Measurements from ENCODE around the gene CHCHD3.
"Not testable (repeated sequence)": the region's sequence is repeated elsewhere in the genome, so short reads cannot be mapped to it uniquely, and the experiment has no call there.

CHCHD3 gene

DNA sequence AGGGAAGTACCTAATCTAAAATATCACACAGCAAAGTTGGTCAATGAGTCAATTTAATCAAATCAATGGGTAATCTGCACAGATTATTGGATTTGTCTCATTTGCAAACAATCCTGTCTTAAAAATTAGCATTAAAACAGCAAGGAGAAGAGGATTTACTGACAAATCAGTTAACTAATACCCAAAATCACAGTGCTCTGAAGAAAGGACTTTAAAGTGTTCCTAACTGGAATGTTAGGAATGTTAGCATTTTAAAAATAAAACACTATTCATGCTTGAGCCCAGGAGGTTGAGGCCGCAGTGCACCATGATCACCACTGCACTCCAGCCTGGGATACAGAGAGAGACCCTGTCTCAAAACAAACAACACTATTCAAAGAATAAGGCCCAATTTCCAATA lies 83.1 kb downstream of the CHCHD3 start:
- DNase-seq, result no peak

DNA sequence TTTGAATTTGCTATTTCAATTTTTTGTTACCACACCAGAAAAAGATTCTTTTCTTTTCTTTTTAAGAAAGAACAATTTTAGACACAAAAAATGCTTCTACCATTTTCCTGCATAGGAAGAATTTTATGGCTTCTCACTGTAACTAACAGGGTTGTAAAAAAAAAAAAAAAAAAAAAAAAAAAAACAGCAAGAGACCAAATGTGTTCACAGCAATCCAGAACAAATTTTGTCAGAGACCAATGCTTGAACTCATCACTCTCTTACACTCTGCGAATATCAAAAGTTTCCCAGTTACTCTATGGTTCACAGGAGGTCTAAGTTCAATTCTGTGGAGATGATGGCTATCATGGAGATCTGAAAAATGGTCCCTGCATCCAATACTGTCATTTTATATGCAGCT lies 84.4 kb downstream of the CHCHD3 start:
- DNase-seq, result no peak

DNA sequence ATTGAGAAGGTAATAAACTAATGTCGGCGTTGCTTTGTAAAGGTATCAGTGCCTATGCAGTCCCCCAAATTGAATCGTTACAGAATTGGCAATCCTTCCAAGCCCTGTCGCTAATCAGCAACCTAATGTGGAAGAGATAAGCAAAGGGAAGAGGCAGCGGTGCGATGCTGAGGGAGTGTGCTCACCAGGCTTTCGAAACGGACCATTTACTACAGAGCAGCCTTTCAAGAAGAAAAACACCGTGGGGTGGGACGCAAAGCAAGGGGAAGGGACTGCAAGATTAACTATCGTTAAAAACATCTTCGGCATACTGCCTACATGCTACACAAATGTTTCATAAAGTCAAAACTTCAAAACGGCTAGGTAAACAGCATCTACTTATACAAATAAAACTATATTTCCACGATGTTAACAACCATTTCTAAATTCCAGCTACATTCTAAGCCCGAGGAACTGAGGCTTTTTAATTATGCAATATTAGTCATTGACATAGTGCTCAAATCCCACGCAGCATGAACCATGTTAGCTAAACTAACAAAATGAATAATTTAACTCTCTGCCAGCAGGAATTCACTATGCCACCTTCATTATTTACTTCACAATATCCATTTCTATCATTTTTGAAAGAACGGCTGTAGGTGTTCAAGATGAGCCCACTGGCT lies 85.2 kb downstream of the CHCHD3 start:
- DNase-seq, result no peak

DNA sequence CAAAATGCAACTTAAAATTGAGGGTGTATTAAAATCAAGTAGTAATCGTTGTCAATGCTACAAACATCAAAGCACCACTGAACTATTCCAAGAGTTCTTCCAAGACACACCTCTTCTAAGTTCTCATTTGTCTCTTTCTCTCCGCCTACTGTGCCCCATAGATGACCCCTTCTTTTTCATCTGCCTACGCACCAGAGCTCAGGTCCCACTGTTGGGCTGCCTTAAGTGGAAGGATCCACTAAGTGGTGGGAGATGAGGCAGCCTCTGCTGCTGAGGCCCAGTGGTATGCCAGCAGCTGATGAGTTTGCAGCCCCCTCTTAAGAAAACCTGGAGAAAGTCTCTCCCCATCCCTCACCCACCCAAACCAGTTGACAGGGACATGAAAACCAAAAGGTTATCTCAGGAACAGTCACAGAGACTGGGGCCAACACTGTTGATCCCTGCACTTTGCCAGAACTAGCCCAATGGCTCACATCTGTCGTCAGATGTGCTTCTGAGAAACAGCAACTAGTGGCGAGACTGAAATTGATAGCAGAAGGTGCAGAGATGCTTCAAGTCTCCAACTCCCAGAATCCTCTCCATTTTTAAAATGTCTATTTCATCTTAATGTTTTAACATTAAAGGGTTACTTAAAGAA lies 88.4 kb downstream of the CHCHD3 start:
- DNase-seq, result no peak

DNA sequence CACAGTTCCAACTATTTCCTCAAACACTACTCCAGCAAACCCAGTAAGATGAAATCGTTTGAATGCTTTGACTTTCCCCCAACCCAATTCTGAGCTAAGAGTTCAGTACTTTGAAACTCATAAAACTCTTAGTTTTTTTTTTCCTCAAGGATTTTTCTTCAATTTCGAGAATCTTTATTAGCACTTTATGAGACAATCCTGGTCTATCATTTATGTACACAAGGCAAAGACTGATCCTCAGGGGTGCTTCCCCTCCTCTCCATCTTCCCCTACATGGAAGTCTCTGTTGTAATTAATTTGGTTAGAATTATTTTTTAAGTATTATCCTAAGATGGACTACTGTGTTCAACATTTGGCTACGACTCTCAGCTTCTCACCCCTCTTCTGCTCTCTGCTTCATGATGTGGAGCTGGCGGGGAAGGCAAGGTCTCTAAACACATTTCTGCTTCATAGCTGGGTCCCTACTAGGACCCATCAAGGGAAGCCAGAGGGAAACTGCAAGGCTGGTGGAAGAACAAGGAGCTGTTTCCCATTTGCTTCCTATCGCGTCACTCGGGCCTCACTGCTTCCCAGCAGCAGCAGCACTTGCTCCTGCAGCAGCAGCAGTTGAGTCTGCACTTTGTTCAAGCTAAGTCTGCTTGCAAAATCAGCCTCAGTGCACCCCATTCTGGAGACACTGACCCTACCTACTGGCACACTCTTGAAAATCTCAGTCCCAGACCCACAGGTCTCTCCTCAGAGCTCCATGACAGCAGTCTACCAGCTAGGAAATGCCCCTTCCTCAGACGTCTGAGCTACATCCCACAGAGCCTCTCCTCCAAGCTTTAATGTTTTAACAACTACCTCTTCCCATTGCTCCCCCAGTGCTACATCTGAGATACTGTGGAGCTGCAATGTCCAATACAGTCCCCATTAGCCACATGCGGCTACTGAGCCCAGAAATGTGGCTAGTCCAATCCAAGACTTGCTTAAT lies 90.0 kb downstream of the CHCHD3 start:
- no peak for DNase-seq

DNA sequence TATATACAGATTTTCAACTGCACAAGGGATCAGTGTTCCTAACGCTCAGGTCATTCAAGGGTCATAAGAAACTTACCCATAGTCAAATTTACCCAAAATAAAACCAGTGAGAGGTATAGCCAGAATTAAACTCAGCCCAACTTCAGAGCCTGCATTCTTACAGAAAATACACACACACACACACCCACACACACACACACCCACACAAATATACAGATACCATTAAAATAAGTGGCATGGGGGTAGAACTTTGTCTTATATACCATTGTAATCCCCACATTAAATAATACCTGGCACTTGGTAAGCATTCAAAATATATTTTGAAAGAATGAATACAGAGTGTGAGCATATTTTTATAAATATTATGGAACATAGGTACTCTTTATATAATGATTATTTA lies 93.8 kb downstream of the CHCHD3 start:
- no peak for DNase-seq

DNA sequence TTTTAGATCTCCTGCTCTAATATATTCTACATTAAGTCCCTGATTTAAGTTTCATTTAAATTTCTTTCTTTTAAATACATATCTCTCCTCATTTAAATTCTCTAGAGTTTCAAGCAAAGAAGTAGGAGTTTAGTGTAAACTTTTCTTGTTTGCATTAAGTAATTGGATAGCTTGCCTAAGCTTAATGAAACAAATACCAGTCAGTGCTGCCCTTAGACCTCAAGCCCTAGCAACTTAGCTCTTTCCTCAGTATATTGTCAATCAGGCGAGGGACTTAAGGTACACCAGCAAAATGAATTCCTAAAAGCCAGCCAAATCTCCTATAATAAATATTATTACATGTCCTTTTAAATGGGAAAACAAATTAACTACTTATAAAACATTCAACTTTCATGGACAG lies 101.5 kb downstream of the CHCHD3 start:
- no peak for DNase-seq

DNA sequence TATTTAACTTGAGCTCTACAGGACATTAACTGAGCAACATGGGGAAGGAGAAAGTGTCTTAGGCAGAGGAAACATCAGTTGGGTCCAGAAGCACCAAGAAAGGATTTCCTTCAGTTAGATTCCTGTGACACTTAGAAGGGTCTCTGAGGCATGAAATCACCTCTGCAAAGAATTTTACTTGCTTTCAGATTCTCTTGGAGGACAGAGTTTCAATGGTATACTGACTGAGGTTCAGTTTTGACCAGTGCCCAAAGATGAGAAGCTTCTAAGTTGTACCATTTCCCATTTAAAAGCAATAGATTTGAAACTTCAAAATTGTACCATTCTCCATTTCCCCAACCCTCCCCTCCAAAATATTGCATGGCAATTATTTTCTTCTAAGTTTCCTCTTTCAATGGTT lies 102.4 kb downstream of the CHCHD3 start:
- DNase-seq, result no peak

DNA sequence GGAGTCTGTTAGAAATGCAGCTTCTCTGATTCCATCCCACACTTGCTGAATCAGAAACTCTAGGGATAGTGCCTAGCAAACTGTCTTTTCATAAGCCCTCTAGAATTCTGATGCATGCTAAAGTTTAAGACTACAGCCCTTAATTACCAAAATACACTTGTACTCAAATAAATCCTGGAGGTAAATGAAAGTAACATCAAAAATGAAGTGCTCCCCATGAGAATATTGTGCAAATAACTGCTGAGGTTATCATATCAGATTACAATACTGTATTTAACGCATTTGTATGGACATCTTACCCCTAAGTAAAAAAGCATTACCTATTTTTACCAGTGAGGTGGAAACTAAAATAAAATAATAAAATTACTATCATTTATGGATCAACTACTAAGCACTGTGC lies 104.7 kb downstream of the CHCHD3 start:
- no peak for DNase-seq

DNA sequence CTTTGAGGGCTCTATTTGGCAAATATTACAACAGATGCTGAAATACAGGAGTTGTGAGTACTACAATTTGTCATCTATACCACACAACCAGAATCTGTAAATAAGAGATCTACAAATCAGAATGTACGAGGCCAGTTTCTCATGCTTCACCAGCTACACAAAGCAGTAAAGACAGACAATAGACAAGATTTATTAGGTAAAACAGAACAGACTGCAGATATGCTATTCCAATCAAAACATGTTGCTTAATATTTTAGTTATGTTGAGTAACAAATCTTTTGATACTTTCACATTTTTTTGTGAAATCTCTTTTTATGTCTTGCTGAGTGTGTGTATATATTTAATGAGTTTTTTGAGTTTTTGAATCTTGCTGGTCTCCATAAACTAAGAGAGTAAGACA lies 109.1 kb downstream of the CHCHD3 start:
- no peak for DNase-seq

DNA sequence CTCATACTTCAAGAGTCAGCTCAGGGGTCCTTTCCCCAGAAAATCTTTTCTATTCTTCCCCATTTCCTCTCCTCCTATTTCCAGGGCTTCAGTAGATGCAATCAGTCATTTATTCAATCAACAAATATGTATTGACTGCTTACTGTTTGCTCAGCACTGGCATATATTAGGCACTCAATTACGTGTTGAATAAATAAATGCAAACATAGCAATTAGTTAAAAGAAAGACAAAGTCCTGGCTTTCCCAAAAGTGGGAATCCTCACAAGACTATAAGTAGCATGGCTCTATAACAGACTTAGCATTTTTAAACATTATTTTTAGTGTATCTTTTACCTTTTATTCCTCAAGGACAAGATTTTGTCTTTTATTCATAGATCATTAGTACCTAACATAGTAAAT lies 111.6 kb downstream of the CHCHD3 start:
- DNase-seq, result no peak

DNA sequence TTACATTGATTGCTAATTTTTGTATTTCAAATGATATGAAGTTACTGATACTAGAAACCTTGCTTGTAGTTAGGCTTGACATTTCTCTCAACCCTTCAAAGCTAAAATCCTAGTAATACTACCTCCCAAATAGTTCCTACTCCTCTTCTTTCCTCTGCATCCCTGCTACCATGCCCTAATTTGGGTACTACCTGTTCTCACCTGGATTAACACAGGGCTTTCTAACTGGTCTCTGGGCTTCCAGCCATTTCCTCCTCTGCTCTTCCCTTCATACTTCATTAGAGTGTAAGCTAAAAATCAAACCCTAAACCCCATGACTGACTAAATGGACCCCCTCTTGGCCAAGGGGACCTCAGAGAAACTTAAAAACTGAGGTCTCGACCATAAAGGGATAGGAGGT lies 112.4 kb downstream of the CHCHD3 start:
- no peak for DNase-seq

DNA sequence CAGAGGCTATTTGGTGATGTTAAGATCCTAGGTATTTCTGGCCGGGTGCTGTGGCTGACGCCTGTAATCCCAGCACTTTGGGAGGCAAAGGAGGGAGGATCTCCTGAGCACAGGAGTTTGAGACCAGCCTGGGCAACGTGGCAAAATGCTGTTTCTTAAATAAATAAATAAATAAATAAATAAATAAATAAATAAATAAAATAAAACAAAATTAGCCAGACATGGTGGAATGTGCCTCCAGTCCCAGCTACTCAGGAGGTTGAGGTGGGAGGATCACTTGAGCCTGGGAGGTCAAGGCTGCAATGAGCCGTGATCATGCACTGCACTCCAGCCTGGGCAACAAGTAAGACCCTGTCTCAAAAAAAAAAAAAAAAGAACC lies 114.4 kb downstream of the CHCHD3 start:
- DNase-seq, result not testable (repeated sequence)

DNA sequence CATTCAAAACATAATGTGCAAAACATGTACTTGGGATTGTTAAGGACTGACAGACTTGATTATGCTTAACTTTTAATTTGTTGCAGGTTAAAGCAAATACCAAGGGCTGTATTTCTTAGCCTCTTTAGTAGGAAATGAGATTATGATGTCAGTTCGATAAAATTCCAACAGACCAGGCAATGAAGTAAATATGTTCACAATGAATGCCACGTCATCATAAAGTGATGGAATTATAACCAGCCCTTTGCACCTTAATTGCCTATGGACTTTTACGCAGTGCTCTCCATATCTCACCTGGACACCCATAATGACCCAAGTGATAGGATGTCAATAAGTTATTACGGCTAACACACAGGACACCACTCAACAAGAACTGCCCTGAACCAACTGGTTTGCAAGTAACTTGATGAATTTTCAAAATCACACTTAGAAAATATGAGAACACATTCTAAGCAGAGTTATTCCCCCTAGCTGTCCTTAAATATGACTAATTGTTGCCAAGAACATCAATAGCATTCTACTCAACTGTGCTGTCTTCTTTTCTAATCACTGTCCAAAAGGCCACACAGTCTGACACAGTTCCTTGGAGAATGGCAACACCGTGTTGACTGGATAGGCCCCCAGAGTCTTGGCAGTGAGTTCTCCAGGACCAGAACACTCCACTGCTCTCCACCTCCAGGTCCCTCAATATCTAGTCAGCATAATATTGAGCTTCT lies 115.0 kb downstream of the CHCHD3 start:
- DNase-seq, result no peak

DNA sequence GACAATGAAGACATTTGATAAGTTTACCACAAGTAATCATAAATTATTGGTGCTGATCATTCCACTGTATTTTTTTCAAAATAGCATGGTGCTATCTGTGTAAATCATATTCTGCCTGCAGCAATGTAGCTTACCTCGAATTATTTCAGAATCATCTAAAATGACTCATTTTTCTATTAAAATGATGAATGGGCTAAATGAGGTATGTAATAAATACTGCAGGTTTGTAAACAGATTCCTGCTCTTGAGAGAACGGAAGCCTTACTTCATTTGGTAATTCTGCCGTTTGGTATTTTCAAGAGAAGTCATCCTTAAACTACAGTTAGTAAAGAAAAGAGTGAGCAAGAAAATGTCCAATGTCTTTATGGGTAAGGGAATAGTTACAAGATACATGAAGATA lies 115.9 kb downstream of the CHCHD3 start:
- no peak for DNase-seq

DNA sequence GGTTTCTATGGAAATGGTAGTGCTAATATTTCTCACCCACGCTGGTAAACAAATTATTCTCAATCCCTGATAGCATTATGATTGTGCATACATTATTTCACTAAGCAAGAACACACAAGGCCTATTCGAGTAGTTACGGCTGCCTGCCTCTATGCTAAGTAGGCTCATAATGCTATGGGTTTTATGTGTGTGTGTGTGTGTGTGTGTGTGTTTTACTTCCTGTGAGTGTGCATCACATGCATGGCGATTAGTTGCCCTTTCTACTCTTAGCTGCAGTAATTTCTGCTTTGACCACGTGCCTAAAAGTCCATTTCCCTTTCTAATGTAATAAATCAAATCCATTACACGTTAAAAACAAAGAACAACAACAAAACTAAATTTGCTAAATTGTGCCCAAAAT lies 117.0 kb downstream of the CHCHD3 start:
- no peak for DNase-seq

DNA sequence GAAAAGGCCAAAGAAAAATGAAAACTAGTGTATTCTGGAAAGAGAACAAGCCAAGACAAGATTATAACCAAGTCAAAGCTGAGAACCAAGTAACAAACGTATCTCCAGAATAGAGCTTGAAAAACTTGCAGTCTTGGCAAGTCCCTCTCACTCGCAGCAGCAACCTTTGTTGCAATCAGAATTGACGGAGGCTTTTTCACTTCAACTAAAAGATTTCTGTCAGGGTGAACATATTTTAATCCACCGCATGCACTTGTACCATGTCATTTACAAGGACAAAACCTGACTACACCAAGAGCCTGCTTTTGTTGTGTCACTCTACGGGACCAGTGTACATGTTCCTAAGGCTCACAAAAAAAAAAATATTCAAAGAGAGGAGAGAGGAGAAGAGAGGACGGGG lies 122.0 kb downstream of the CHCHD3 start:
- no peak for DNase-seq

DNA sequence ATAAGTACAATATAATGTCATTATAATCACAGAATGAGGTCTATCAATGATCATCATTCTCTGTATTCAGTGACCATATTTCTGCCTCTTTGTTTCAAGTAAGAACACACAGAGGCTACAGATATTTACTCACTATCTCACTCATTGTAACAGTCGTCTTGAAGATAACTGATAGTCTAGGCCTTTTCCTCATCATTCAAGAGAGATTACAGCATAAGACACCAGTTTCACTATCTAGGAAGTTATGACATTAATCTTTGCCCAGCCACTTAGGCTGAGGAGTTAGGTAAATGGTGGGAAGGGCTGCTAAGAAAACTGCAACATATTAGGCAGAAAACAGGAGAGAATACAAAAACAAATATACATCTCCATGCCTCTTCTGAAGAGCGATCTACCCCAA lies 125.3 kb downstream of the CHCHD3 start:
- DNase-seq, result no peak

DNA sequence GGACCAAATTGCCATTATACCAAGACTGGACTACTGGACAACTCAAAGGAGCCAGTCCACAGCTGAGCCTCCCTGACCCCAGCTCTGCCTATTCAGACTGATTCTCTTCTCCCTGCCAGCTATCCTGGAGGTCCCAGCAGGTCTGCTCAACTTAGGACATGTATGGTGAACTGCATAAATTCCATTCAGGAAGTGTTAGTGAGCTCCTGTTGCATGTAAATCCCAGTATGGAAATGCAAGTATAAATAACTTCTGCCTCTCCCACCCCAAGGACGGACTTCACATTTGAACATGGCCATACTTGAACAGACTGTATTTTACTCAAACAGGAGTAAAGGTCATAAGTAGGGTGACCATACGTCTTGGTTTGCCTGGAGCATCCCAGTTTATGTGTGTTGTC lies 128.4 kb downstream of the CHCHD3 start:
- DNase-seq, result no peak

DNA sequence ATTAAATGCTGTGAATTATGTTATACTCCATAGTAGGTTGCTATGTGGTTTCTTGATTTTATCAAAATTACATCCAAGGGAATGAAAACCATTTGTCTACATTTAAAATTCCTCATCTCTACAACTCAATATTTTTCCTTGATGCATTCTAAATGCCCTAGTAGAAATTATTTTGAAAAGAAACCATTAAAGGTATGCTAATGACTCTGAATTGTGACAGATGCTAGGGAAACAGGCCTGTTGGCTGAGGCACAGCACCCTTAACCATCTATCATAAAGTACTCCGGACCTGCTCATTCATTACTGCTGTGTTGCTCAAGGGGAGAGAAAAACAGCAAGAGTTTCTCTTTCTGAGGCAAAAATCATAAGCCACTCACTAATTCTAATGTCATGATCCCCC lies 131.2 kb downstream of the CHCHD3 start:
- DNase-seq, result no peak

DNA sequence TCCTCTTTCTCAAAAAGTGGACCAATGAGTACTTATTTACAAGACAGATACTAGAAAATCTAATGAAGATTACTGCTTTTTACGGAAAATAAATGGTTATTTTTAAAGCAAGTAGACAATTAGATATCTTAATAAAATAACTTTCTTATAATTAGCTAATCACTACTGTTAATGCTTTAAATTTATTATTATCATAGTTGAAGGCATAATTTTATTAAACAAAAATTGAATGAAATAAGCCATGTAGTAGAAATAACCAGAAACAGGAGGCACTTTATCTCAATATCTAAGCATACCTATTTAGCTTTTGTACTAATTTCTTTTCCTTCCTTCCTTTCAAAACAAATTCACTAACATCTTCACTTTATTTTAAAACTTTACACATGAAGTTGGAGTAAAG lies 134.9 kb downstream of the CHCHD3 start:
- DNase-seq, result no peak

DNA sequence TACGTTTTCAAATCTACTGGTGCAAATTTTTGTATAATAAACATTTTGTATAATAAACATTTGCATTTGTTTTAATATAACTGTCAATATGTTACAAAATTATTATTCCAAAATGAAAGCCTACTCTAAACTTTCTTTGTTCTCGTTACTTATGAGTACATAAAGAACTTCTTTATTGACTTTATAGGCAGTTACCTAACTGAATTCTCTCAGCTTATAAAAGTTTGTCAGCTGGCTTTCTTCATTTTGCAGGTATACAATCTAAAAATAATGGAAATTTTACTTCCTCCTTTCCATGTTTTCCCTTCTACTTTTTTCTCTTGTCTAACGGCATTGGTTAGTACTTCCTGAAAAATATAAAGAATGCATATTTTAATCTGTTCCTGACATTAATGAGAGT lies 137.1 kb downstream of the CHCHD3 start:
- DNase-seq, result no peak

DNA sequence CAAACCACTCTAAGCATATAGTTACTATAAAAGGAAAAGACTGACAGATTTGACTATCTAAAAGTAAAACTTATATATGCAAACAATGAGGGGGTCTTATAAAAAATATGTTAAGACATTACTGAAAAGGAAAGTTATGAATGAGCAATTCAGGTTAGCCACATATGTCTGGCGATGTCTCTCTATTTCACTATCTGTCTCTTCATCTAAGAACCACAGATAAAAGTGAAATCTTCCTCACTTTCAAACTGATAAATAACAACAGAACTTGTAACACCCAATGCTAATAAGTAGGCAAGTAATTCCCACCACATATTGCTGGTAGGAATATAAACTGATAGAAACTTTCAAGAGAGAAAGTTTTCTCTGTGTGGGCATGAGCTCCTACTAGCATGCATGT lies 138.2 kb downstream of the CHCHD3 start:
- DNase-seq, result no peak

Data from NCI-H1436 treated with DMSO at 0.1 percent for 48 hours (cell line).